Vagina (tissue), 2 donors: ENCODE measurements around the gene RPS6KA5. TPM values are rescaled to one million over a fixed set of nuclear protein-coding genes. Genes with fewer than 3 reads are reported as not detected.

Experiments
- DNase-seq, 2 donors: peaks; one replicate each; pipeline ENCODE4 v3.0.0-alpha.2; 2017; ENCODE audit errors: extremely low spot score in 2 of 2
- H3K27ac ChIP-seq: fragments of 200-600 bp; sonication (generic); one replicate; pipeline ENCODE4 v1.5.1; 2019
- H3K27me3 ChIP-seq: fragments of 200-600 bp; sonication (generic); one replicate; pipeline ENCODE4 v1.5.1; 2019
- H3K36me3 ChIP-seq, 2 donors: fragments of 200-600 bp; sonication (generic); one replicate each; pipeline ENCODE4 v1.5.1; 2017 to 2019
- H3K4me1 ChIP-seq: fragments of 200-600 bp; sonication (generic); one replicate; pipeline ENCODE4 v1.5.1; 2019
- H3K4me3 ChIP-seq, 2 donors: fragments of 200-600 bp; sonication (generic); 1 replicate in 1 of 2; 2 replicates in 1 of 2; pipeline ENCODE4 v1.5.1; 2016 to 2019
- H3K9me3 ChIP-seq: fragments of 200-600 bp; sonication (generic); one replicate; pipeline ENCODE4 v1.5.1; 2019
- POLR2A ChIP-seq, 2 donors: fragments of 450-650 bp; IDR thresholded peaks; one replicate each; pipeline ENCODE4 v1.6.1; 2017; ENCODE audit warnings: antibody characterized with exemption in 2 of 2, mild to moderate bottlenecking in 2 of 2, moderate library complexity in 2 of 2
- POLR2AphosphoS5 ChIP-seq, 2 donors: sonication (generic); formaldehyde crosslinking; IDR thresholded peaks; one replicate each; pipeline ENCODE4 v1.9.0; 2017; ENCODE audit warnings: antibody characterized with exemption in 2 of 2, mild to moderate bottlenecking in 2 of 2, low read depth in 1 of 2; ENCODE audit not compliant: insufficient read depth in 1 of 2
- intact Hi-C: fragments of 100-400 bp; cut with DNase I; formaldehyde crosslinking; loops from one replicate; pipeline ENCODE4 v1.15.1; 2023
- total RNA-seq: library from RNA; depleted of rRNA; stranded (reverse); fragments of >200 nt; gene quantifications from one replicate; pipeline ENCODE4 v1.2.3, GENCODE V29; 2016
- TF ChIP-seq, protein P1 (sequence below), 3 experiments: fragments of 450-650 bp in 2 of 3; fragments of 200-600 bp in 1 of 3; sonication (generic) in 1 of 3; IDR thresholded peaks; one replicate each; pipeline ENCODE4 v1.5.1; 2017 to 2019; ENCODE audit warnings: antibody characterized with exemption in 3 of 3, mild to moderate bottlenecking in 2 of 3, moderate library complexity in 2 of 3

Gene RPS6KA5
- total RNA-seq, 1 donor from 2014 or later: 5.2 TPM

- no peak for DNase-seq
- Histone ChIP-seq H3K4me3 (no peak overlapping the region), H3K4me1 (no peaks in the 10 kb centered on the region), H3K9me3 (no peaks in the 10 kb centered on the region), H3K27ac (no peak overlapping the region), H3K36me3 (no peaks in the 10 kb centered on the region), H3K27me3 (no peaks in the 10 kb centered on the region)
- no peak for TF ChIP-seq POLR2A (IDR thresholded peaks at IDR 0.05)
- no peak for TF ChIP-seq POLR2AphosphoS5 (IDR thresholded peaks at IDR 0.05; ENCODE audit: insufficient read depth in 1 of 2, low read depth in 1 of 2)
- TF ChIP-seq, protein P1, sequence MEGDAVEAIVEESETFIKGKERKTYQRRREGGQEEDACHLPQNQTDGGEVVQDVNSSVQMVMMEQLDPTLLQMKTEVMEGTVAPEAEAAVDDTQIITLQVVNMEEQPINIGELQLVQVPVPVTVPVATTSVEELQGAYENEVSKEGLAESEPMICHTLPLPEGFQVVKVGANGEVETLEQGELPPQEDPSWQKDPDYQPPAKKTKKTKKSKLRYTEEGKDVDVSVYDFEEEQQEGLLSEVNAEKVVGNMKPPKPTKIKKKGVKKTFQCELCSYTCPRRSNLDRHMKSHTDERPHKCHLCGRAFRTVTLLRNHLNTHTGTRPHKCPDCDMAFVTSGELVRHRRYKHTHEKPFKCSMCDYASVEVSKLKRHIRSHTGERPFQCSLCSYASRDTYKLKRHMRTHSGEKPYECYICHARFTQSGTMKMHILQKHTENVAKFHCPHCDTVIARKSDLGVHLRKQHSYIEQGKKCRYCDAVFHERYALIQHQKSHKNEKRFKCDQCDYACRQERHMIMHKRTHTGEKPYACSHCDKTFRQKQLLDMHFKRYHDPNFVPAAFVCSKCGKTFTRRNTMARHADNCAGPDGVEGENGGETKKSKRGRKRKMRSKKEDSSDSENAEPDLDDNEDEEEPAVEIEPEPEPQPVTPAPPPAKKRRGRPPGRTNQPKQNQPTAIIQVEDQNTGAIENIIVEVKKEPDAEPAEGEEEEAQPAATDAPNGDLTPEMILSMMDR (IDR thresholded peaks at IDR 0.05): no peak
- intact Hi-C loops: no loop called here
Observed at GRCh38 chr14:90990141-90990540, 70.3 kb downstream of the RPS6KA5 start.

- no peaks in the 10 kb centered on the region for H3K9me3 ChIP-seq
- intact Hi-C loops: no loop called here
- no peaks in the 10 kb centered on the region for H3K36me3 ChIP-seq
- H3K27me3 ChIP-seq: no peaks in the 10 kb centered on the region
- no peak overlapping the region for H3K27ac ChIP-seq
- TF ChIP-seq POLR2AphosphoS5 (IDR thresholded peaks at IDR 0.05; ENCODE audit: insufficient read depth in 1 of 2, low read depth in 1 of 2): no peak
- H3K4me1 ChIP-seq: no peaks in the 10 kb centered on the region
- H3K4me3 ChIP-seq: no peak overlapping the region
- no peak for DNase-seq
Observed at GRCh38 chr14:90987140-90987539, 73.3 kb downstream of the RPS6KA5 start.

- intact Hi-C loops: no loop called here
Observed at GRCh38 chr14:90986510-90986909, 73.9 kb downstream of the RPS6KA5 start.

DNA sequence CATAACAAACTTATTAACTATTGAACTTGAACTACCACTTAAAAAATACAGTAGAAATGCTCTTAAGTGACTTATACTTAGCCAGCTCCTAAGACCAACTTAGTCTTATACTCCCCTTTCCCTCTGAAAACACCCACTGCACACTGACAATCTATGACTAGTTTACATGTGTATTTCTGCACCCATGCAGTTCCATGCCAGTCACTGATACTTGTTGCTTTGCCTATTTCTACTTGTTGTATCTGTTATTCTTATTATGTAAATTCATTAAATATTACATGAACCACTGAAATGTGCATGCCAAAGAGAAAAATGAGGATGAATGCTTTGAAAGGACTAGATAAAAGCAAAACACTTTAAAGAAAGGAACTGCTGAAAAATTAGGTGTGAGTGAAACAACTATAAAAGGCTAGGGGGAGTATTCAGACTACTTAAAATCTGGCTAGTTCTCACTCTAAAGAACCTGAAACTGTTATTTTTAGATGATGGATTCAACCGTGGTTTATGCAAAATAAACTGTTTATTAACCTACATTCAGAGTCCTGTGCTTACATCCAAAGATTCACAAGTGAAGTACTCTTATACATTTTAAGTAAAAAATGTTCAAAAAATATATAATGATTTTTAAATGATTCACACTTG, 74.7 kb downstream of the RPS6KA5 start:
- Histone ChIP-seq H3K36me3 (no peaks in the 10 kb centered on the region), H3K4me1 (no peaks in the 10 kb centered on the region), H3K4me3 (no peak overlapping the region), H3K9me3 (no peaks in the 10 kb centered on the region), H3K27ac (no peak overlapping the region), H3K27me3 (no peaks in the 10 kb centered on the region)
- TF ChIP-seq POLR2A (IDR thresholded peaks at IDR 0.05) (no peak), POLR2AphosphoS5 (IDR thresholded peaks at IDR 0.05; ENCODE audit: insufficient read depth in 1 of 2, low read depth in 1 of 2) (no peak)
- TF ChIP-seq, protein P1 (IDR thresholded peaks at IDR 0.05): no peak
- intact Hi-C loops: no loop called here
- DNase-seq: no peak

More at GRCh38 chr14:90986510-90986909, 73.9 kb downstream of the RPS6KA5 start:
- Histone ChIP-seq H3K27me3 (no peaks in the 10 kb centered on the region), H3K4me1 (no peaks in the 10 kb centered on the region), H3K9me3 (no peaks in the 10 kb centered on the region), H3K27ac (no peak overlapping the region), H3K4me3 (no peak overlapping the region), H3K36me3 (no peaks in the 10 kb centered on the region)
- no peak for TF ChIP-seq POLR2AphosphoS5 (IDR thresholded peaks at IDR 0.05; ENCODE audit: insufficient read depth in 1 of 2, low read depth in 1 of 2)
- TF ChIP-seq, protein P1 (IDR thresholded peaks at IDR 0.05): no peak
- TF ChIP-seq POLR2A (IDR thresholded peaks at IDR 0.05): no peak
- DNase-seq: no peak

DNA sequence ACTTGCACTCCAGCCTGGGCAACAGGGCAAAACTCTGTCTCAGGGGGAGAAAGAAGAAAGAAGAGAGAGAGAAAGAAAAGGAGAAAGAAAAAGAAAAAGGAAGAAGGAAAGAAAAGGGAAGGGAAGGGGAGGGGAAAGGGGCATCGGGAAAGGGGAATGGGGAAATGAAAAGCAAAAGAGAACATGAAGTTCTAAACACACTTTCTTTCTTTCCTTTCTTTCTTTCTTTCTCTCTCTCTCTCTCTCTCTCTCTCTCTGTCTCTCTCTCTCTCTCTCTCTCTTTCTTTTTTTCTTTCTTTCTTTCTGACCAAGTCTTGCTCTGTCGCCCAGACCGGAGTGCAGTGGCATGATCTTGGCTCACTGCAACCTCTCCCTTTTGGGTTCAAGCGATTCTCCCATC, 76.9 kb downstream of the RPS6KA5 start:
- H3K27ac ChIP-seq: no peak overlapping the region
- no peak for DNase-seq
- H3K4me3 ChIP-seq: no peak overlapping the region
- intact Hi-C loops: no loop called here
- no peaks in the 10 kb centered on the region for H3K9me3 ChIP-seq
- no peaks in the 10 kb centered on the region for H3K36me3 ChIP-seq
- no peaks in the 10 kb centered on the region for H3K27me3 ChIP-seq
- peaks cover 9% of the 10 kb centered on the region for H3K4me1 ChIP-seq
- no peak for TF ChIP-seq POLR2A (IDR thresholded peaks at IDR 0.05)
- TF ChIP-seq, protein P1 (IDR thresholded peaks at IDR 0.05): no peak
- TF ChIP-seq POLR2AphosphoS5 (IDR thresholded peaks at IDR 0.05; ENCODE audit: insufficient read depth in 1 of 2, low read depth in 1 of 2): no peak
